GM19452 (cell line): ENCODE results near the gene UPF3B.
"Not testable (repeated sequence)": the region's sequence is repeated elsewhere in the genome, so short reads cannot be mapped to it uniquely, and the experiment has no call there.

Experiments used
- ATAC-seq: cut with Tn5 transposase; IDR thresholded peaks from one replicate; pipeline ENCODE4 v1.9.1; 2021; ENCODE audit not compliant: unreplicated experiment

Gene UPF3B

DNA sequence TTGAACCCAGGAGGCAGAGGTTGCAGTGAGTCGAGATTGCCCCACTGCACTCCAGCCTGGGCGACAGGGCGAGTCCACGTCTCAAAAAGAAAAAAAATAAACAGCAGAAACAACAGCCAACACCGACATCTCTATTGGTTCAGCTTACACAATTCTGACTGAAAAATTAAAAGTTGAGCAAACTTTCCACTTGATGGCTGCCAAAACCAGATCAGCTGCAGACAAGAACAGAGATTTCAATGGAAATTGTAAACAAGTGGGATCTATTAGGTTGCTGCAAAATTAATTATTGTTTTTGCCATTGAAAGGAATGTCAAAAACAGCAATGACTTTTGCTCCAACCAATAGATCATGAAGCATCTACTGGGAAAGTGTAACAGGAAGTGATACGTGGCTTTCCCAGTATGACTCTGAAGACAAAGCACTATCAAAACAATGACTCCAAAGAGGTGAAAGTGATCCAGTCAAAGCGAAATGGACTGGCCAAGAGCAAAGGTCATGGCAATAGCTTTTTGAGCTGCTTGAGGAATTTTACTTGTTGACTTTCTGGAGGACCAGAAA, 26.3 kb downstream of the UPF3B start:
- no peak for ATAC-seq

DNA sequence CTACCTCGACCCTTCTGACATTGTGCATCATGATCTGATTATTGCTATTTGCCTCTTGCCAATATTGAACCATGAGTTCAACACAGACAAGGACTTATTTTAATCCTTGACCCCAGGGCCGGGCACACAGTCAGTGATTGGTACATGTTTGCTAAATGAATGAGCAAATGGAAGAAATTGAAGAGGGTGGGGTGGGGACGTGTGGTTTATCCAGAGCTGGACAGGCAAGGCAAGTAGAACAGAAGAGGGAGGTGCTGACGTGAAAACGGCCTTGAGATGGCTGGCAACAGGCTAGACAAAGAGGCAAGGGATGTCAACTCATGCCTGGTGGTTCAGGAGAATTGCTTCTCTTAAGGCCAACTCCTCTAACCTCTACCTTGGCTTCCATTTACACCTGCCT, 28.5 kb downstream of the UPF3B start:
- not testable (repeated sequence) for ATAC-seq

DNA sequence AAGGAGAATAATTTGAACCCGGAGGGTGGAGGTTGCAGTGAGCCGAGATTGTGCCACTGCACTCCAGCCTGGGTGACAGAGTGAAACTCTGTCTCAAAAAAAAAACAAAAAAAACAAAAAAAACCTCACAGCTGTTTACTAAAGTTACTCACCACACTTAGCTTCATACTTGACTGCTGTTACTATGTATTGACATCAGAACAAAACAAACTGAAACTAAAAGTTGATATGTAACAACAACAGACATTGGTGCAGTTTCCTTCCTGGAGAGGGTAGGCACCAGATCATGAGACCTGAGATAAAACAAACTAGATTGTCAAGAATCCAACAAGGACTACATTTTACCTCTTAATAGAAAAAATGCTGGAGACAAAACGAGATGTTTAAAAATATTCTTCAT, 31.1 kb downstream of the UPF3B start:
- ATAC-seq, result peak; percentile 91

DNA sequence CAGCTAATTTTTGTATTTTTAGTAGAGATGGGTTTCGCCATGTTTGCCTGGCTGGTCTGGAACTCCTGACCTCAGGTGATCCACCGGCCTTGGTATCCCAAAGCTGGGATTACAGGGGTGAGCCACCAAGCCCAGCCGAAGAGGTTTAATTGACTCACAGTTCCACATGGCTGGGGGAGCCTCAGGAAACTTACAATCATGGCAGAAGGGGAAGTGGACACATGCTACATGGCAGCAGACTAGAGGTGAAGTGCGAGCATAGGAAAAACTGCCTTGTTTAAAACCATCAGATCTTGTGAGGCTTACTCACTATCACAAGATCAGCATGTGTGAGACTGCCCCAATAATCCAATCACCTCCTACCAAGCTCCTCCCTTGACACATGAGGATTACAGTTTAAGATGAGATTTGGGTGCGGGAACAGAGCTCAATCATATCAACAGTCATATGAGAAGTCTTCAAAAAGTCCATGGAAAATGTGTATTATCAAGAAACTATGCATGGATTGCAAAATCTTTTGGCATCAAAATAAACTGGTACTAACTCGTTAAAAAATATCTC, 35.6 kb downstream of the UPF3B start:
- no peak for ATAC-seq

DNA sequence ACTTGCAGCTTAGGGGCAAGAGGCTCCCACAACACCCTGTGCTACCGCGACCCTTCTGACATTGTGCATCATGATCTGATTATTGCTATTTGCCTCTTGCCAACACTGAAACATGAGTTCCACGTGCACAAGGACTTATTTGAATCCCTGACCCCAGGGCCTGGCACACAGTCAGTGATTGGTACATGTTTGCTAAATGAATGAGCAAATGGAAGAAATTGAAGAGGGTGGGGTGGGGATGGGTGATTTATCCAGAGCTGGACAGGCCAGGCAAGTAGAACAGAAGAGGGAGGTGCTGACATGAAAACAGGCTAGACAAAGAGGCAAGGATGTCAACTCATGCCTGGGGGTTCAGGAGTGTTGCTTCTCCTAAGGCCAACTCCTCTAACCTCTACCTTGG, 36.5 kb downstream of the UPF3B start:
- no peak for ATAC-seq

DNA sequence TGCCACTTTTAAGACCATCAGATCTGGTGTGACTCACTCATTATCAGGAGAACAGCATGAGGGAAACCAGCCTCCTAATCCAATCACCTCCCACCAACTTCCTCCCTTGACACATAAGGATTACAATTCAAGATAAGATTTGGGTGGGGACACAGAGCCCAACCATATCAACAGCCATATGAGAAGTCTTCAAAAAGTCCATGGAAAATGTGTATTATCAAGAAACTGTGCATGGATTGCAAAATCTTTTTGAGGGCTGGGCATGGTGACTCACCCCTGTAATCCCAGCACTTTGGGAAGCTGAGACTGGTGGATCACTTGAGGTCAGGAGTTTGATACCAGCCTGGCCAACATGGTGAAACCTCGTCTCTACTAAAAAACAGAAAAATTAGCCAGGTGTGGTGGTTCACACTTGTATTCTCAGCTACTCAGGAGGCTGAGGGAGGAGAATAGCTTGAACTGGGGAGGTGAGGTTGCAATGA, 43.5 kb downstream of the UPF3B start:
- ATAC-seq, result no peak

DNA sequence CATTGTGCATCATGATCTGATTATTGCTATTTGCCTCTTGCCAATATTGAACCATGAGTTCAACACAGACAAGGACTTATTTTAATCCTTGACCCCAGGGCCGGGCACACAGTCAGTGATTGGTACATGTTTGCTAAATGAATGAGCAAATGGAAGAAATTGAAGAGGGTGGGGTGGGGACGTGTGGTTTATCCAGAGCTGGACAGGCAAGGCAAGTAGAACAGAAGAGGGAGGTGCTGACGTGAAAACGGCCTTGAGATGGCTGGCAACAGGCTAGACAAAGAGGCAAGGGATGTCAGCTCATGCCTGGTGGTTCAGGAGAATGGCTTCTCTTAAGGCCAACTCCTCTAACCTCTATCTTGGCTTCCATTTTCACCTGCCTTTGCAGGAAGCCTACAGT, 44.3 kb downstream of the UPF3B start:
- not testable (repeated sequence) for ATAC-seq

DNA sequence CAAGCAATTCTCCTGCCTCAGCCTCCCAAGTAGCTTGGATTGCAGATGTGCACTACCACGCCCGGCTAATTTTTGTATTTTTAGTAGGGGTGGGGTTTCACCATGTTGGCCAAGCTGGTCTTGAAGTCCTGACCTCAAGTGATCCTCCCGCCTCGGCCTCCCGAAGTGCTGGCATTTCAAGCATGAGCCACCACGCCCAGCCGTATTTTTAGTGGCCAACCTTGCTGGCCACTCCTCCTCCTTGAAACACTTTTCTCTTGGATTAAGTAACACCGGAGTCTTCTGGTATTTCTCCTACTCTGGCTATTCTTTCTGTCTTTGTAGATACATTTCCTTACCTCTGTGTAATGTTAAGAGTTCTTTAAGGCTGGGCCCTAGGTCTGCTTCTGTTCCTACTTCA, 50.2 kb downstream of the UPF3B start:
- no peak for ATAC-seq

DNA sequence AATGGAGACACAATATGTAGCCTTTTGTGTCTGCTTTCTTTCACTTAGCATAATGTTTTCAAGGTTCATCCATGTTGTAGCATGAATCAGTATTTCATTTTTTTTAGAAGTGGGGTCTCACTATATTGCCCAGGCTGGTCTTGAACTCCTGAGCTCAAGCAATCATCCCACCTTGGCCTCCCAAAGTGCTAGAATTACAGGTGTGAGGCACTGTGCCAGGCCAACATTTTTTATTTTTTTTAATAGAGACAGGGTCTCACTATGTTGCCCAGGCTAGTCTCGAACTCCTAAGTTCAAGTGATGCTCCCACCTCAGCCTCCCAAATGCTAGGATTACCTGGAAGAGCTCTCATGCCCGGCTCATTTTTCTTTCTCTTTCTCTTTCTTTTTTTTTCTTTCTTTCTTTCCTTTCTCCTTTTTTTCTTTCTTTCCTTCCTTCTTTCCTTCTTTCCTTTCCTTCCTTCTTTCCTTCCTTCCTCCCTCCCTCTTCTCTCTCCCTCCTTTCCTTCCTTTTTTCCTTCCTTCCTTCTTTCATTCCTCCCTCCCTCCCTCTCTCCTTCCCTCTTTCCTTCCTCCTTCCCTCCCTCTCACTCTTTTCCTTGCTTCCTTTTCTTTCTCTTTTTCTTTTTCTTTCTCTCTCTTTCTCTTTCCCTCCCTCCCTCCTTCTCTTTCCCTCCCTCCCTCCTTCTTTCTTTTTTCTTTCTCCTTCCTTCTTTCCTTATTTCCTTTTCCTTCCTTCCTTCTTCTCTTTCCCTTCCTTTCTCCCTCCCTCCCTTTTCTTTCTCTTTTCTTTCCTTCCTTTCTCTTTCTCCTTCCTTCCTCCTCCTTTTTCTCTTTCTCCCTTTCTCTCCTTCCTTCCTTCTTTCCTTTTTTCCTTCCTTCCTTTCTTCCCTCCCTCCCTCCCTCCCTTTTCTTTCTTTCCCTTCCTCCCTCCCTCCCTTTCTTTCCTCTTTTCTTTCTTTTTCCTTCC, 51.2 kb downstream of the UPF3B start:
- no peak for ATAC-seq

DNA sequence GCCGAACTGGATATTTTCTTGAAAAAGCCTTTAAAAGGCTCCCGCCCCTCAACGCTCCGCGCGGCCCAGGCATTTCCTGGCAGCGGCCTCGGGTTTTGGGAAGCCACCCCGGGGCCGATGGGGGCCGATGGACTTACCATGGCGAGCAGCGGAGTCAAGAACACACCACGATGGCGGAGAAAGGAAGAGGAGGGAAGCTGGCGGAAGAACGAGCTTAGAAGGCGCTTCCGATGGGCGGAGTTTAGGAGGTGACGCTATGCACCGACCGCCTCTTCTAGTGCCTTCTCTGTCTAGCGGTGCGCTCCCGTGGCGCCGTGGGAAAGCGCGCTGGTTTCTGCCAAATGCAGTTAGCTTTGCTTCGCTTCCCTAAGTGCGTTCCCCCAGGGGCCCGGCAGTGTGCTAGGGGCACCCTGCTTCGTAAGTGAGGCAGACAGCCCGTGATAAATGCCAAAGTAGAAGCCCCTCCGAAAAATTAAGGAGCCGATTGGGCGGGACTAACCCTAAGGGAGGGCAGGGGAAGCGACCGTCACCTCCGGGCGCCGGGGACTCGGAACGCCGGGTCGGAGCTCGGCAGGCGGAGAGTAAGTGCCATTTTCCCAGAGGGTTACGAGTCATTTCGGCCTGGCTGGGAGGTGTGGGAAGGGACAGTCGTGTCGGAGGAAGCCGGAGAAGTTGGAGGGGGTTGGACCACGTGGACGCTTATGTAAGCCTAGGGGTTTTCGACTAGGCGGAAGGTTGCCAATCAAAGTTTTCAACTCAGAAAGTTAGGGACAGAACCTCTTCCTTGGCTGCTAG, 61.1 kb downstream of the UPF3B start, which contains the start of gene RPL39:
RPL39 (minus strand) TSS at position 194 of the 795 bp plus-strand sequence; CDS start at position 140, 54 bp downstream.
- peak; percentile 96 for ATAC-seq

DNA sequence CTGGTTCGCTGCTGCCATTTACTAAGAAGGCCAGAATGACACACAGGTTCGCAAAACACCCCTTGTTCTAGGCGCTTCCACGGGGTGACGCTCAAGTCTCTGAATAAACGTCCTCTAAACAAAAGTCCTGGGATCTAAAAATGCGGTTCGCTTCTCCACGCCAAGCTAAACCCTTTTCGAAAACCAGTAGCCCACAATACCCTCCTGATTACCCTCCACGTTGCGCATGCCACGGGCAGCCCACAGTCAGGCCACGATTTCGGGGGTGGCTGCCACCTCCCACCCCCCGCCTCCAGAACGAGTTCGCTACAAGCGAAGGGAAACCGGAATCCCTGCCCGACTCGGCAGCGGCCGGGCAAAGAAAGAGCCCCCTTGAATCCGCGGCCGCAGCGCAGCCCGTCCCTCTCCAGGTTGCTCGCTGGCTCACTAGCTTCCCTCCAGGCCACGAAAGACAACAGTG, 61.8 kb downstream of the UPF3B start:
- ATAC-seq, result peak; percentile 21

DNA sequence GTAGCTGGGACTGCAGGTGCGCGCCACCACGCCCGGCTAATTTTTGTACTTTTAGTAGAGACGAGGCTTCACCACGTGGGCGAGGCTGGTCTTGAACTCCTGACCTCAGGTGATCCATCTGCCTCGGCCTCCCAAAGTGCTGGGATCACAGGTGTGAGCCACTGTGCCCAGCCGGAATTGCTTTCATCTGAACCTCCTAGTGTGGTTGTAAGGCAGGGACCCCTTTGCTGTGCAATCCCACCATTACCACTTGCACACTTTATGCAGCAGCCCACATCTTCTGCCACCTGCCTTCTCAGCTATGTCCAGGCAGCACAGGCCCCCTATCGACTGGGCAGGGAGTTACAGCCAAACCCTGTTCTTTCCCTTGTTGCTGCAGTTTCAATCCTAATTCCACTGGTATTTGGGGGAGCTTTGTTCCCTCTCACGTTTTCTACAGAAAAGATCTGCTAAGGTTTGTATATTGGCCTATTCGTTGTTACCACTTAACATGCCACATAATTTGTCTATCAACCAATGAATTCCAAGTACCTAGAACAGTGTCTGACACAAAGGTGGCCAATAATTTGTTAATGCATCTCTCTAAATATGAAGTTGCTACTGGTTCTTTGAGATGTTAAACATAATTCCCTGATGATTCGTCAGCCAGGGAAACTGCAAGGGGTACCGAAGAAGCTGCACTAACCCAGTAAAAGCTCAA, 67.9 kb downstream of the UPF3B start:
- peak; percentile 53 for ATAC-seq
